ENCODE measurements around the gene MLEC.

Gene MLEC

DNA sequence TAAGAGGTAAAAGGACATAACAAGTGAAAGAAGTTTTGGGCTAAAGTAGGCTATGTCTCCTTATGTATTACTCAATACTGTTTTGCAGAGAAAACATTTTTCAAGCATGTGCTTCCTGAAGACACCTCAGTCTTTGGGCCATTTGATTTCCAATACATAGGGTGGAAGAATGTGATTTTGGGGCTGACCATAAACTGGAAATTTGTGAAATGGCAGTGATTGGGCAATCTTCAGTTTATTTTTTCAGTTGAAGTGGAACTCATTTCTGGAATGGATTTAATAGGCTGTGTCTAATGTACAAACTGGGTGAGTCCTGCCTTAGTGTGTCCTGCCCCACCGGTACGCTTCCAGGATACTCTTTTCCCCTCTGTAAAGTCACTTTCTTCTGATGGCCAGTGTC is 35.8 kb downstream of the MLEC start:
- H3K27ac ChIP-seq: no peak overlapping the region
- H3K36me3 ChIP-seq: peaks cover 47% of the 10 kb centered on the region
- no peak overlapping the region for H3K4me3 ChIP-seq (ENCODE audit: low read depth in 1 of 2, low read length in 1 of 2)
- H3K9me3 ChIP-seq: no peaks in the 10 kb centered on the region
- peaks cover 27 to 30% of the 10 kb centered on the region in 2 experiments for H3K4me1 ChIP-seq (ENCODE audit: control insufficient read depth in 1 of 2, insufficient read depth in 1 of 2, low read depth in 1 of 2, low read length in 1 of 2)
- no peaks in the 10 kb centered on the region for H3K27me3 ChIP-seq
- TF ChIP-seq, protein P1, sequence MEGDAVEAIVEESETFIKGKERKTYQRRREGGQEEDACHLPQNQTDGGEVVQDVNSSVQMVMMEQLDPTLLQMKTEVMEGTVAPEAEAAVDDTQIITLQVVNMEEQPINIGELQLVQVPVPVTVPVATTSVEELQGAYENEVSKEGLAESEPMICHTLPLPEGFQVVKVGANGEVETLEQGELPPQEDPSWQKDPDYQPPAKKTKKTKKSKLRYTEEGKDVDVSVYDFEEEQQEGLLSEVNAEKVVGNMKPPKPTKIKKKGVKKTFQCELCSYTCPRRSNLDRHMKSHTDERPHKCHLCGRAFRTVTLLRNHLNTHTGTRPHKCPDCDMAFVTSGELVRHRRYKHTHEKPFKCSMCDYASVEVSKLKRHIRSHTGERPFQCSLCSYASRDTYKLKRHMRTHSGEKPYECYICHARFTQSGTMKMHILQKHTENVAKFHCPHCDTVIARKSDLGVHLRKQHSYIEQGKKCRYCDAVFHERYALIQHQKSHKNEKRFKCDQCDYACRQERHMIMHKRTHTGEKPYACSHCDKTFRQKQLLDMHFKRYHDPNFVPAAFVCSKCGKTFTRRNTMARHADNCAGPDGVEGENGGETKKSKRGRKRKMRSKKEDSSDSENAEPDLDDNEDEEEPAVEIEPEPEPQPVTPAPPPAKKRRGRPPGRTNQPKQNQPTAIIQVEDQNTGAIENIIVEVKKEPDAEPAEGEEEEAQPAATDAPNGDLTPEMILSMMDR (IDR thresholded peaks at IDR 0.05): no peak

DNA sequence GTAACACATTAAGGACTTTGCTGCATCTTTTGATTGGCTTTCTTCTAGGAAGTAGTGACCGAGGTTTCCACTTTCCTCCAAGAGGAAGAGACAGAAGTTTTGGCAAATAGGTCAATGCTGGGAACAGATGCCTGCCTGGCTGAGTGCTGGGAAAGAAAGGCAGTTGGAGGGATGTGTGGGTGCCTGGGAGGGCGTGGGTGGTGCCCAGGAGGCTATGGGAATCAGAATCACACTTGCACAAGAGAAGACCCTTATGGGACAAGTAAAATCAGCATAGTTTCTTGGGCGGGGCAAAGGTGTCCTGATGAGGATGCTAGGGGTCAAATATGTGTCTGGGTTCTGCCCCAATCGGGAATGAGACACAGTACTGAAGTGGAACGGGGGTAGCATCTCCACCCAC is 37.8 kb downstream of the MLEC start:
- Histone ChIP-seq H3K27me3 (no peaks in the 10 kb centered on the region), H3K4me1 (ENCODE audit: control insufficient read depth in 1 of 2, insufficient read depth in 1 of 2, low read depth in 1 of 2, low read length in 1 of 2) (peaks cover 24% of the 10 kb centered on the region in 2 experiments), H3K9me3 (no peaks in the 10 kb centered on the region), H3K36me3 (peaks cover 36% of the 10 kb centered on the region), H3K4me3 (ENCODE audit: low read depth in 1 of 2, low read length in 1 of 2) (no peak overlapping the region), H3K27ac (no peak overlapping the region)
- TF ChIP-seq, protein P1 (IDR thresholded peaks at IDR 0.05): no peak

DNA sequence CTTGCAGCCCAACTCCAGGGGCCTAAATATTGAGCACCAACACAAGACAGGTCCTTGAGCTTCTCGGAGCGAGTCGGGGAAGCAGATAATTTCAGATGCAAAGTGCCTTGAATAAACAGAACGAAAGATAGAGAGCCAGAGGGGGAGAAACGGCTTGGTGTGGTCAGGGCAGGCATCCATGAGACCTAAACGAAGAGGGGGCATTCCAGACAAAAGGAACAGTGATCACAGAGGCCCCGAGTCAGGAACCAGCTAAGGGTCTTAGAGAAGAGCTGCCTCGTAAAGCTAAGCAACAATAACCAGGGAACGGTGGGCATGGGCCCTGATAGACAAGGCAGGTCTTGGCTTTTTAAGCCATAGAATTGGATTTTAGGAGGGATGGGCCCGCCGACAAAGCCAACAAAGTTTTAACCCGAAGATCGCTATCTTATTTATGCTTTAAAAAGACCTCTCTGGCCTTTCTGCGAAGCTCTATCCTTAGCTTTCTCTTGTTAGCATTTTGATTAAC is 38.3 kb downstream of the MLEC start:
- peak overlapping the region; percentile 51 for H3K27ac ChIP-seq
- peaks cover 36% of the 10 kb centered on the region for H3K36me3 ChIP-seq
- no peaks in the 10 kb centered on the region for H3K27me3 ChIP-seq

DNA sequence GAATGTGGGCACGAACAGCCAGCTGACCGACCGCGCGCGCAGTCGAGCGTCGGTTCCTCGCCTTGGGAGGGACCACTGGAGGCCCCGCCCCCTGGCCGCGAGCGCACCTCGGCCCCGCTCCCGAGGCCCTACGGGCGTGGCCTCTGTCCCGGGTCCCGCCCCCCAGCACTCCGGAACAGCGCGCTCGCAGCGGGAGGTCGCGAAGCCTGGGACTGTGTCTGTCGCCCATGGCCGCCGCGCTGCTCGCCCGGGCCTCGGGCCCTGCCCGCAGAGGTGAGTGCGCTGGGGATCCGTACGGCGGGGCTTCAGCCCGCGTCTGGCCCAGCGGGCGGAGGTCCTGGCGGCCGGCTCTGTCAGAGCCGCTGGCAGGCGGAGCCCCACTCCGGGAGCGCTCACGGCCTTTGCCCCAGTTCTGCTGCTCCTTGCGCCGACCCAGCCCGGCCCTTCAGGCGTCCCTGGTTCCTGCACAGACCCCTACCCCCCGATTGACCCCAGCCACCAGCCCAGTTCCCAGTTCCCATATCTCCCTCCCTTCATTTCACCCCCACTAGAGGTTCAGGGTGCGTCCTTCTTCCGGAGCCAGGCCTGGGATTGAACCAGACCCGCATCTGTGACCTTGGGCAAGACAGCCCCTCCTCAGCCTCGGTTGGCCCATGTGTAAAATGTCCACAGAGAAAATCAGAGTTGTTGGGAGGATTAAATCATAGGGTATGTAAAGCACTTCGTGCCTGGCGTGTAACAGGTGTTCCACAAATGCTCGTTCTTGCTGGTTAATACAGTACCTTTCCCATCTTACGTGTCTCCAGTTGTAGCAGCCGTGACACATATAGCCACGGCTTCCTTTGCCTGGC is 38.9 kb downstream of the MLEC start, which contains the start of gene ACADS:
ACADS (plus strand) TSS at position 168 of the 851 bp plus-strand sequence; CDS start at position 228, 60 bp downstream.
- Histone ChIP-seq H3K4me1 (ENCODE audit: control insufficient read depth in 1 of 2, insufficient read depth in 1 of 2, low read depth in 1 of 2, low read length in 1 of 2) (peaks cover 12 to 14% of the 10 kb centered on the region in 2 experiments), H3K9me3 (no peaks in the 10 kb centered on the region), H3K27me3 (no peaks in the 10 kb centered on the region), H3K27ac (peak within 1 kb of the TSS; percentile 51), H3K4me3 (ENCODE audit: low read depth in 1 of 2, low read length in 1 of 2) (peak within 1 kb of the TSS; percentile 80), H3K36me3 (peaks cover 41% of the 10 kb centered on the region)
- TF ChIP-seq, protein P1 (IDR thresholded peaks at IDR 0.05): peak; percentile 20

More for the DNA sequence above, 38.3 kb downstream of the MLEC start:
- Histone ChIP-seq H3K4me1 (ENCODE audit: control insufficient read depth in 1 of 2, insufficient read depth in 1 of 2, low read depth in 1 of 2, low read length in 1 of 2) (peaks cover 19% of the 10 kb centered on the region in 2 experiments), H3K9me3 (no peaks in the 10 kb centered on the region), H3K4me3 (ENCODE audit: low read depth in 1 of 2, low read length in 1 of 2) (peak overlapping the region; percentile 80)
- TF ChIP-seq, protein P1 (IDR thresholded peaks at IDR 0.05): no peak

DNA sequence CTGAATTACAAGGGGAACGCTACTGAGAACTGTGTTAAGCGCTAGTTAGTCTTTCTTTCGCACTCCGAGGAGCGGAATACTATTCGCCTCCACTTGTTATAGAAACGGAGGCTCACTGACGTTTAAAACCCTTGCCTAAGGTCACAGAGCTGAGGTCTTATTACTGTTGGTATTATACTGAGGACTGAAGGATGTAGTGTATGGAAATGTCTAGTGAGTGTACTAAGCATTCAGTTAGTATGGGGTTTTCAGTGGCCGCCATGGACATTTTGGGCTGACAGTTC is 39.5 kb downstream of the MLEC start:
- Histone ChIP-seq H3K9me3 (no peaks in the 10 kb centered on the region), H3K36me3 (peaks cover 38% of the 10 kb centered on the region), H3K4me3 (ENCODE audit: low read depth in 1 of 2, low read length in 1 of 2) (peak overlapping the region in 1 of 2 experiments; percentile 80), H3K4me1 (ENCODE audit: control insufficient read depth in 1 of 2, insufficient read depth in 1 of 2, low read depth in 1 of 2, low read length in 1 of 2) (peaks cover 11 to 14% of the 10 kb centered on the region in 2 experiments), H3K27ac (no peak overlapping the region), H3K27me3 (no peaks in the 10 kb centered on the region)
- TF ChIP-seq, protein P1 (IDR thresholded peaks at IDR 0.05): no peak
